ENCODE data around the gene OAS2.

GRCh38 chr12:113027726-113028125 lies 49.4 kb downstream of the OAS2 start:
- TF ChIP-seq MYC (IDR thresholded peaks at IDR 0.05; ENCODE audit: low read depth, low read length) (no peak), CTCF (IDR thresholded peaks at IDR 0.05; ENCODE audit: low read depth, low read length) (no peak), POLR2A (IDR thresholded peaks at IDR 0.05; ENCODE audit: extremely low read depth, insufficient read length) (no peak), MAX (IDR thresholded peaks at IDR 0.05; ENCODE audit: low read depth, low read length) (no peak)
